Measurements from ENCODE around the gene PLA2G3.

Gene PLA2G3

GRCh38 chr22:31091106-31091975 is 49.0 kb downstream of the PLA2G3 start:
- Histone ChIP-seq H3K4me1 (ENCODE audit: low read length) (peaks cover 10% of the 10 kb centered on the region), H3K4me3 (ENCODE audit: low read length) (no peak overlapping the region), H3K9me3 (ENCODE audit: insufficient read depth, low read length) (no peaks in the 10 kb centered on the region), H4K20me1 (ENCODE audit: insufficient read depth, low read length) (no peaks in the 10 kb centered on the region), H3K27me3 (ENCODE audit: low read depth, low read length) (no peaks in the 10 kb centered on the region), H3K79me2 (ENCODE audit: low read length) (no peaks in the 10 kb centered on the region), H3K36me3 (replicated peaks; ENCODE audit: low read depth, low read length) (peaks cover 5% of the 10 kb centered on the region), H3K27ac (ENCODE audit: low read length) (no peak overlapping the region), H3K4me2 (ENCODE audit: low read length) (no peak overlapping the region), H3K9ac (ENCODE audit: low read length) (no peak overlapping the region), H2AFZ (ENCODE audit: low read depth, low read length) (no peak overlapping the region)
- TF ChIP-seq CTCF (IDR thresholded peaks at IDR 0.05; ENCODE audit: low read depth, low read length) (no peak), EZH2phosphoT487 (IDR thresholded peaks at IDR 0.05; ENCODE audit: low read depth) (no peak)

- Histone ChIP-seq H3K27ac (ENCODE audit: low read length) (no peak overlapping the region), H3K36me3 (replicated peaks; ENCODE audit: low read depth, low read length) (peaks cover 5% of the 10 kb centered on the region), H3K4me2 (ENCODE audit: low read length) (no peak overlapping the region), H2AFZ (ENCODE audit: low read depth, low read length) (no peak overlapping the region), H3K27me3 (ENCODE audit: low read depth, low read length) (no peaks in the 10 kb centered on the region), H4K20me1 (ENCODE audit: insufficient read depth, low read length) (no peaks in the 10 kb centered on the region), H3K4me3 (ENCODE audit: low read length) (no peak overlapping the region), H3K79me2 (ENCODE audit: low read length) (no peaks in the 10 kb centered on the region), H3K4me1 (ENCODE audit: low read length) (peaks cover 15% of the 10 kb centered on the region), H3K9ac (ENCODE audit: low read length) (no peak overlapping the region), H3K9me3 (ENCODE audit: insufficient read depth, low read length) (no peaks in the 10 kb centered on the region)
- TF ChIP-seq CTCF (IDR thresholded peaks at IDR 0.05; ENCODE audit: low read depth, low read length) (no peak), EZH2phosphoT487 (IDR thresholded peaks at IDR 0.05; ENCODE audit: low read depth) (no peak)
These were observed 49.9 kb downstream of the PLA2G3 start for GRCh38 chr22:31090217-31091085.

- H3K27ac ChIP-seq (ENCODE audit: low read length) = no peak overlapping the region
- TF ChIP-seq EZH2phosphoT487 (IDR thresholded peaks at IDR 0.05; ENCODE audit: low read depth) (no peak), CTCF (IDR thresholded peaks at IDR 0.05; ENCODE audit: low read depth, low read length) (peak; percentile 97)
- no peak overlapping the region for H3K4me3 ChIP-seq (ENCODE audit: low read length)
- no peaks in the 10 kb centered on the region for H3K27me3 ChIP-seq (ENCODE audit: low read depth, low read length)
- H3K79me2 ChIP-seq (ENCODE audit: low read length) = peaks cover 2% of the 10 kb centered on the region
- H3K9me3 ChIP-seq (ENCODE audit: insufficient read depth, low read length) = no peaks in the 10 kb centered on the region
- H3K4me1 ChIP-seq (ENCODE audit: low read length) = peaks cover 16% of the 10 kb centered on the region
- H3K9ac ChIP-seq (ENCODE audit: low read length) = no peak overlapping the region
- H2AFZ ChIP-seq (ENCODE audit: low read depth, low read length) = no peak overlapping the region
- peaks cover 5% of the 10 kb centered on the region for H3K36me3 ChIP-seq (replicated peaks; ENCODE audit: low read depth, low read length)
- H3K4me2 ChIP-seq (ENCODE audit: low read length) = no peak overlapping the region
- no peaks in the 10 kb centered on the region for H4K20me1 ChIP-seq (ENCODE audit: insufficient read depth, low read length)
These were observed 50.9 kb downstream of the PLA2G3 start for GRCh38 chr22:31089160-31090100.

All from OCI-LY3 (cell line).